ENCODE data around the gene IMP3.

Gene IMP3

DNA sequence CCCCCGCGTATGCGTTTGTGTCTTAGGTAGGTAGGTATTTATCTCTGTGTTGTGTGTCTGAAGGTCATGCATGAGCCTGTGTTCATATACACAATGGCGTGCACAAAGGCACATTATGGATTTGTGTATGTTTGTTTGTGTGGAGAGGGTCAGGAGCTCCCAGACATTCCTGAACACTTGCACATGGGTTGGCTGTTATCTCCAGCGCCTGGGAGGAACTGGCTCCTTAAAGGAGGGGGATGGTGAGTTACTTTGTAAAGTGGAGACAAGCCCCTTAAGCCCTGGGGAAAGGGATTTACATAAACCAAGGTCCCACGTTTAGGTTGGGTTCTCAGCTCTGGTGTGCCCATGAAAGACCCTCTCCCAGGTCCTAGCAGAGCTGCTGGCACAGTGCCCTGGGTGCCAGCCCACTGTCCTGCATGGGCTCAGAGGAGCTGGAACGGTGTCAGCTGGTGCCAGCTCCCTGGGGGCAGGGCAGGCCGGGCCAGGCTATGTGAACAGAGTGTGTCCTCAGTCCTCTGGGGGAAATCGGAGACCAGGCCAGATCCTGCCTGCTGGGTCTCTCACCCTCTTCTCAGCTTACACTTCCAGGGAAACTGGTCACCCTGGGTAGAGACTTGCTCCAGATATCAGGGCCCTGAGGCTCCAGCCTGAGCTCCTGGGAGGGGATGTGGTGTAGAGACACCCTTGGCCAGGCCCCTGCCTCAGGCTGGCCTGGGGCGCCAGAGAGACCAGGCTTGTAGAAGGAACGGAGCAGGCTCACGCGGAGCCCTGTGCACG, 32.8 kb upstream of the IMP3 start:
- no peak for DNase-seq

DNA sequence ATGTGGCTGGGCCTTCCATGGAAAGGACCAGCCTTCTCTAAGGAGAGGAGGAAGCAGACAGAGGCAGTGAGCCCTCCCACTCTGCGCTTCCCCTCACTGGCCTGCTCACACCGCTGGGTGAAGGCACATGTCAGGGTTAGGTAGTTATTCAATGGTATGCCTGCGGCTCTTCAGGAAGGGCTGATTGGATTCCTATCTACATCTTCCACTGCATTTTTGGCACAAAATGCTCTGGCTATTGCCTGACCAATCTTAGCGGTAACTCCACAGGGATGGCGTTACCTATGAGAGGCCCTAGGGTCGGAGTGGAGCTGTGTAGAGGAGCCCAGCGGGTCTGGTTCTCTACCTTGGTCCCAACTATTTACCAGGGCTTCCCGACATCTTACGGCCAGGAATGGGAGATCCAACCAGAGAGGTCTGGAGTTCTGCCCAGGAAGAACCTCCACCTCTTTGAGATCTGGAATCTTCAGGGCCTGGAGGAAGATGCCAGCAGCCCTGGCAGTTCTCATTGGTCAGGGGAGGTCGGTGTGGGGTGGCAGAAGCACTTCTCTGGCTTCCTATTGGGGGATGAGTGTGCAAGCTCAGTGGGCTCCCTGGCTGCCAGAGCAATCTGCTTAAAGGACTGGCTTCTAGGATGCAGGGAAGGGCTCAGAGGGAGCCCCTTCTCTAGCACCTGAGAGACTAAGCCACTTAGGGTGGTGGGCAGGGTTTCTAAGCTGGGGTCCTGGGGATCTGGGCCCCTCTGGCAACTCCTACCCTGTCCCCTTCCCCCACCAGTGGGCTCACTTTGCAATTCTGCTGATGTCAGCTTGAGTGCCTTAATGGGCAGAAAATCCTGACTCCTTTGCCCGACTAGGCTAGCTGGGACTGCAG, 31.9 kb upstream of the IMP3 start:
- DNase-seq = no peak

DNA sequence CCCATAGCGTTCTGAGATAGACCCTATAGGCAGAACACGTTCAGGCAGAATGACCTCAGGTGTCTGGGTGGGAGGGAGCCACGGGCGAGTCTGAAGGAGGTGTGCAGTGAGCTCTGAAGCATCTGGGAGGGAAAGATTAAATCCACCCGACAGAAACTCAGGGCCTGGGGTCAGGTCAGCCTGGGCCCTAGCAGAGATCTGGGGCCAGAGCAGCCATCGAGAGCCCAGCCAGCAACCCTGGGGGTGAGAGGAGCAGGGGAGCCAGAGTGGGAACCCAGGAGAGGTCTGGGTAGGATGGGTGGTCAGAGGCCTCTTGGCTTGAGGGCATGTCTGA, 29.8 kb upstream of the IMP3 start:
- DNase-seq = no peak

DNA sequence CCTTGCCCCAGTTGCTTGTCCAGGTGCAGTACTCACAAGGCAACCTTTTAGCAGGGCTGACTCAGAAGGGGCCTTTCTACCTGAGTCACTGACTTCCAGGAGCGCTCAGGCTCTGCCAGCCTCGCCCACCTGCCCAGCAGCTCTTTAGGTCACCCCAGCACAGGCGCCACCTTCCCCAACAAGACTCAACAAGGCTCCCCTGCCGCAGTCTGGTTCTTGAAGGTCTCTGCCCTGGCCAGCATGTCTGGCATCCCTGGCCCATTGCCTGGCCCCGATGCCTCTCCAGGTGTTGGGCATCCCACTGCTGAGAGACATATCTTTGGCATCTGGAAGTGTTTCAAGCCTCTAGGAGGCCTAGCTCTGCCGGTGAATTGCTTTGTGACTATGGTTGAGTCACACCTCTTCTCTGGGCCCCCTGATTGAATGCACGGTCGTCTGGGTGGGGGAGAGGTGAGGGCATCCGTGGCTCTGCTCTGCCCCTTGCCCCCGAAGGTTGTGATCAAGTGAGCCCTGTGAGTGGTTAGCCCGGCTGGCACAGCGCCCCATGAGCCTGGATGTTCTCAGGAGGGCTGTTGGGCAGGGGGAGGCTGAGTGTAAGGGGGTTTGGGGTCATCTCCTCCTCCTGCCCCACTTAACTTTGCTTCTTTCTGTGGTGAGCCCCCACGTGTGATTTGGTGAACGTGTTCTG, 29.3 kb upstream of the IMP3 start:
- no peak for DNase-seq

DNA sequence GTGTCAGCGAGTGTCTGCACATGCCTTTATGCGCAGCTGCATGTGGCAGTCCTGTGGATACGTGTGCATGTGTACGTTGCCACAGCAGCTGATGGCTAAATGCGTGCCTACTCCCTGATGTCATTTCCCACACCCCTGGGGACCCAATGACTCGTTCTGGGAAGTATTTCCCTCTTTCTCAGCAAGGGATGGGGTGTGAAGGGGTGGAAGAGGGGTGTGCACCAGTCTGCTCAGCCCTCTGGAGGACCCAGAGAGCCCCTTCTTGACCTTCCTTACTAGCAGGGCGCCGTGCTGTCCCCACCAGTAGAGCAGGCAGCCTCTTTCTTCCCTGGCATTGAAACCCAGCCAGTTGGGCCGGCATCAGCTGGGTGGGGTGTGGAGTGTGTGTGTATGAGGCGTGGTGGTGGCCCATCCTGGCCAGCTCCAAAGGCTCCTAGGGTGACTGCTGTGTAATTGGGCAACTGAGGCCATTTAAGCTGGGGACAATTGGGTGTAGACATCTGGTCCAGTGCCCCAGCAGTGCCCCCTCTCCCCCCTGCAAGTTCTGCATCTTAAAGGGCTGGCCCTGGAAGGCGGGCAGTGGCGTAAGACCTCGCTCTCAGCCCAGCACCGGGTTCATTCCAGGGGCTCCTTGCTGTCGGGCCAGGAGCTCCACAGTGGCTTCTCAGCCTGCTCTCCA, 26.9 kb upstream of the IMP3 start:
- DNase-seq = no peak

DNA sequence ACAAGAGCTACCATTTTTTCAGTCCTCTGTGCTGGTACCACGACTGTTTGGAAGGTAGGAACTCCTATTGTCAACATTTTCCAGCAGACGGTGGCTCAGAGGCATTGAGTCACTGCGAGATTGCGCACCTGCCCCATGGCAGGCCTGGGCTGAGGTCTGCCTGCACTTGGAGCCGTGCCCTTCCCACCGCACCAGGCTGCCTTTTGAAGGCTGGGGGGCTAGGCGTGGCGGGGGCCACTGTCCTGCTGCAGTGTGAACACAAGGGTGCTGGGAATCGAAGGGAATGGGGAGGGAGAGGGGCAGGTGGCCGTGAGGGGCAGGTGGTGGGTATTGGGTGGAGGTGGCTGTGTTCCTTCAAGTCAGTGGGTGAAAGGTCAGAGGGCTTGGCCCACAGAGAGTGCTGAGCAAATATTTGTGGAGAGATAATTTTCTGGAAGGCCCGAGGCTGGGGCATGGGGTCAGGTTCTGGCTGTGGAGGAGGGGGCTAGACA, 24.0 kb upstream of the IMP3 start:
- no peak for DNase-seq

DNA sequence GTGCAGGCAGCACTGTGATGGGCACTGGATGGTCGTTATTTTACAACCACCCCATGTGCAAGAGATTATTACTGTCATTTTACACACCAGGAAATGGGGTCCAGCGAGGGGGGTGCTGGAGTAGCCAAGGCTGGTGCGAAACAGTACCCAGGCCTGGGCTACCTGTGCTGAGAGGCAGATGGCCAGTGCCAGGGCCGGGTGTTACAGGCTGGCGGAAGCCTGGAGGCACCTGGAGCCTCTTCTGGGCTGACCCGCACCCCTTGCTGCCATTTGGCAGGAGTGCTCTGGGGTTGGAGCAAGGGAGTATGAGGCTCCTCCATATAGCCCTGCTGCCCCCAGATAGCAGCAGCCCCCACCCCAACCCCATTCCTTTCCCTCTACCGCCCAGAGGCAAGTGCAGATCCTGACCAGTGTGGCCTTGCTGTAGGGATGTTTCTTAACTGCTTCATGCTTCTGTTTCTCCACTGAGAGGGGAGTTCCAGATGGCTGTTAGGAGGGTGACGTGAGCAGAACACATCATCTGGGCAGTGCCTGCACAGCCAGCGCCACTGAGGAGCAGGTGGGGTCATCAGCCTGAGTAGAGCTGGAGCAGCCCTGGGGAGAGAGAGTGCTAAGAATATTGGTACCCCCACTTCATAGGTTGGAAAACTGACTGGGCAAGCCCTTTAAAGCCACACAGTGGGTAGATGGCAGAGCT, 22.9 kb upstream of the IMP3 start:
- DNase-seq = no peak

DNA sequence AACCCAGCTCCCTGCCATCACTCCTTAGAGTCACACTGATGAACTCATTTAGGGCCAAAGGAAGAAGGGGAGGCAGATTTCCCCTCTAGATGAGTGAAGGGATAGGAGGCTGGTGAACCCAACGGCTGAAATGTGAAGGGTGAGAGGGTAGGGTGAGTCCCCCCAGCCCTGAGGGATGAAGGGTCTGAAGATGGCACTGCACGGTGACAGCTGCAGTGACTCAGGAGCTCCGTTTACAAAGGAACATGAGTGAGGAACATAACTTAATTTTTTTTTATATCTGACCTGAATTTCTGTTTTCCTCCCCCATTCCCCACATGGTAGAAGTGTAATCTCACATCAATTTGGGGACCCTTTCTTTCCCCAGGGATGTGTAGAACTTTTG, 21.7 kb upstream of the IMP3 start:
- no peak for DNase-seq

DNA sequence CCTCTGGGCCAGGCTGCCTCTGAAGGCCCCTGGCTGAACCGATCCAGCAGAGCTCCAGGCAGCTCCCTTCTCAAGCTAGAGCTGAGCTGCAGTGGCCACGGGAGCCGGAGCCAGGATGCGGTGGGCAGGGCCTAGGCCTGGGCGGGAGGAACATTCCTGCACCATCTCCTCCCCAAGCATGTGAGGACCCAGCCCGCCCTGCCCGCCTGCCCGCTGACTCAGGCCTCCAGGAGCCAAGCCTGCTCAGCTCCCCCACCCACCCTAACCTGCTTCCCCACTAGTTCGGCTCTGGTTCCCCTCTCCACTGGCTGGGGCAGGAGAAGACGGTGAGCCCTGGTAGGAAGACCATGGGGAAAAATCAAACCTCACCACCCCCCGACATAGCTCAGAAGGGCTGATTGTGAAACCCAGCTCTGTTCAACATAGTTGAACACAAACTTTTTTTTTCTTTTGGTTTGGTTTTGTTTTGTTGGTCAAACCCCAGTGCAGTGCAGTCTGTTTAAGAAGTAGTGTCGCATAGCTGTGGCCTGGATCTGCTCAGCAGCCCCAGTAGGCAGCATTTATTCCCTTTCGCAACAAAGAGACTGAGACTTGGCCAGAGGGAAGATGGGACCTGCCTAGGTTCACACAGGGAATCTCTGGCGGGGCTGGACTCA, 21.2 kb upstream of the IMP3 start:
- DNase-seq = no peak

DNA sequence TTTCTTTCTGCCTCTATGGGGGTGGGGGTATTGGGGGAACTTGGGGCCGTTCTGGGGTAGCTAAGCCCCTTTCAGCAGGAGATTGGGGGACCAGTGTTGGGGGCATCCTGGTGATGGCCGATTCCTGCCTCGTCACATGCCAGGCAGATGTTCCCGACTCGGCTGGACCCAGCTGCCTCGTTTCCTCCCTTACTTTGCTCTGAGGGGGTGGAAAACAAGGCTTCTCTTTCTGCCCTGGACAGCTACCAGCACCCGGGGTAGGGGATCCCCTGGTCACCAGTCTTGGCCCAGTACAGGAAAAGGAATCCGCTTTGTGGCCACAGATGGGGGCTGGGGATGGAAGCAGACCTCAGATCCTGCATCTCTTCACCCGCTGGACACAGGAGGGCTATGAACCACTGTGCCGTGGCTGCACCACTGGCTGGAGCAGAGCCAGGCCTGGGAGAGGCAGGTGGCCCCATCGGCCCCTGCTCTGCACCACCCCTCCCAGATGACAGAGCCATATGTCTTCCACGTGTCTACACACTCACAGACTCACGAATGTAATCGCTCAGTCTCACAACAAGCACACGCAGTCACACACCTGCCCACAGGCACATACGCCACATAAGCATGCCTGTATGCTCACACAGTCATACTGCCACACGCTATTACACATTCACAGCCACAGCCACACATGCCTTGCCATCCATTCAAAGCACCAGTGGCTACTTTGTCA, 20.1 kb upstream of the IMP3 start:
- no peak for DNase-seq

DNA sequence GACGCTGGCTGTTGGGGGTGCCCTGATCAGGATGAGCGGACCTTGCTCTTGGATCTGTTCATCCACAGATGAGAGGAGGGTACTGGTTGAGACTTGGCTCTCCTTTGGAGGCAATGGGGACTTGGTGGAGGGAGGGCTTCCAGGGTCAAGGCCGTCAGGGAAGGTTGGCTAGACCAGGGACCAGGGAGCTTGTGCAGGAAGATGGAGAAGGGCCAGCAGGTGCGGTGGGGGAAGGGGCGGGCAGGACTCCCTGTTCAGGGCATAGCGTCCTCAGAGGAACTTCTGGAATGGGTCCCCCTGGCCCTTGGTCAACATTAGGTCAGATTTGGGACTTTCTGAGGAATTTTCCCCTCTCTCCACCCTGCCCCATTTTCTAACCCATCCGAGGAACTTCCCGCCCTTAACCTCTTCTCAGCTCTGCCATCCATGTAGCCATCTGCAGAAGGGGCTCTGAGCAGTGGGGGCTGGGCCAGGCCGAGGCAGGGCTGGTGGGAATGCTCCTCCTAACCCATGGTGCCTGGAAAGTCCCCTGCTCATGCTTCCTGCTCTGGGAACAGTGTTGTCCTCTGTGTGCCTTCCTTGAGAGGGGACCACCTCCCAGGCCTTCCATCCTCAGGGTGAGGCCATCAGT, 19.2 kb upstream of the IMP3 start:
- DNase-seq = no peak

DNA sequence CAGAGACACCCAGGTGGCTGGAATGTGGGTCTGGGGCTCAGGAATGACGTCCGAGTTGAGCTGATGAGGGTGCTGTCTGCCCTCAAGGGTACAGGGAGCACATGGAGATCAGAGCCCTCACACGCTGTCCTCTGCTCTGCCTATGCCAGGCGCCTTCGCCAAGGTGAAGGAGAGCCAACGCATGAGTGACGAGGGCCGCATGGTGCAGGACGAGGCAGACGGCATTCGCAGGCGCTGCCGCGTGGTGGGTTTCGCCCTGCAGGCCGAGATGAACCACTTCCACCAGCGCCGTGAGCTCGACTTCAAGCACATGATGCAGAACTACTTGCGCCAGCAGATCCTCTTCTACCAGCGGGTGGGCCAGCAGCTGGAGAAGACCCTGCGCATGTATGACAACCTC, 16.8 kb upstream of the IMP3 start:
- no peak for DNase-seq

DNA sequence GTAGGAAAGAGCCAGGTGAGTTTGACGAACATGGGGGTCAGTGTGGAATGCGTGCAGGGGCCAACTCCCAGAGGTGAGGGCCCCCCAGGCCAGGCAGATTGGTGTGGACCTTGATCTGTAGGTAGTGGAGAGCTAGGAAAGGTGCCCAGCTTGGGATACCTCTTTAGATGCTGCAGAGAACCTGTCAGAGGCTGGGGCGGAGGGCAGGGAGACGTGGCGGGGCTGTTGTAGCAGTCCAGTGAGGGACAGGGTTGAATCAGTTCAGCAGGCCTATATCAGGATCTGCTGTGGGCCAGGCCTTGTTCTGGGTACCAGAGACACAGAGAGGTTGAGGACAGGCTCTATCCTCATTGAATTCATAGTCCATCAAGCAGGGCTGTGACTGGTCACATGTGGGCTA, 16.3 kb upstream of the IMP3 start:
- DNase-seq = no peak

DNA sequence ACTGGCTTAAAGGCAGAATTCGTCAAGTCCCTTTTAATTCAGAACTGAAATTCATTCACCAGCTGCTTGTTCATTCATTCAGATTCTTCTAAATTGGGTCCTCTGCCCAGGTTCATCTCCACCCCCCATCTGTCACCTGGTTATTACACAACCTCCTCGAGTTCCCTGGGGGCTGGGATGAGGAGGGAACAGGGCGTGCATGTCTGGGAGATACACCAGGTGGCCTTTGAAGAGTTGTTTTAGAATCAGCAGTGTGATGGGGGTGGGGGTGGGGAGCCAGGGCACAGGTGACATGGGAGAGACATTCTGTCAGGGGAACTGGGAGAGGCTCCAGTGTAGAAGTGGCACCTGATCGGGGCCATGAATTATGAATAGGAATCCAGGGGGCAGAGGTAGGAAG, 15.9 kb upstream of the IMP3 start:
- DNase-seq = no peak

DNA sequence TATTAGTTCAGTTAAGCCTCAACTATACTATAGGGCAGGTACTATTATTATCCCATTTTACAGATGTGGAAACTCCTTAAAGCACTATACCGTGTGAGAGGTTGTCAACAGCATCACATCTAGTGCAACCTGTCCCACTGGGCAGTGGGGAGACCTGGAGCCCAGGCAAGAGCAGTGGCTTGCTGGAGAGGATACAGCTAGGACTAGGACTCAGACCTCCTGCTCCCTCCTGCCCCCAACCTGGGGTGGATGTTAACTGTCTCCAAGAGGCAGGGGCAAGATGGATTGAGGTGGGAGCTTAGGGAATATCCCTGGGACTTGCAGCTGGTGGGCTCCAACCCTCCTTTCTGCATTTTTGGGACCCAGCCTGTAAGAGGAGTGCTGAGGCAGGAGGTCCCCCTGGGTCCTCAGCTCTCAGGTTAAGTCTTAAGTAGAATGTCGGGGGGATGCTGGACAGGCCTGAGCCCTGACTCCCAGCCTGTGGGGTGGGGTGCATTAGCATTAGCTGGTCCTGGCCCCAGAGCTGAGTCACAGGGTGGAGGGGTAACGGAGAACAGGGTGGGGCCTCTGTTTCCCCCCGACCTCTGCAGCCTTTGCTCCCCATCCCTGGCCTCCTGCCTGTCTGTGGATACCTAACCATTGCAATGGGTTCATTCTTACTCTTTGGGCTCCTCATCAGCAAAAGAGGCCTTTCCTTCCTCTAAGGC, 14.3 kb upstream of the IMP3 start:
- DNase-seq = no peak

DNA sequence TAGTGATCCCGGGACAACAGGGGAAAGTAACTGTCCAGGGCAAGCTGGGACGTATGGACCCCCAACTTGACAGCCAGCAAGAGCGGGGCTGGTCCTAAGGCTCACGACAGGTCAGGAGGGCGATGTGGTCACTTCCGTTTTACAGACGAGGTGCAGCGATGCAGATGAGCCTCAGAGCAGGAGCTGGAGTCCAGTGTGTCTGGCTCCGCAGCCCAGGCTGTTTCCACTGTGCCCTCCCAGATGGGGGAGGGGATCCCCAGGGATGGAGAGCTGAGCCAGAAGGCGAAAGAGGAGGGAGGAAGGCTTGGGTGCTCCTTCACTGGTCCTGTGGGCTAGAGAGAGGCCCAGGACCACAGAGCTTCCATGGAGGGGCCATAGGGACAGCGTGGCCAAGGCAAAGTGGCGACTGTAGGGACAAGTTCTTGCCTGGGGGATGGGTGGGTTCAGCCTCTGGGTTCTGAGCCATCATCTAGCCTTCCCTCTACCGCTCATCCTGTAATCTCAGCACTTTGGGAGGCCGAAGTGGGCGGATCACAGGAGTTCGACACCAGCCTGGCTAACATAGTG, 13.4 kb upstream of the IMP3 start:
- DNase-seq = no peak

DNA sequence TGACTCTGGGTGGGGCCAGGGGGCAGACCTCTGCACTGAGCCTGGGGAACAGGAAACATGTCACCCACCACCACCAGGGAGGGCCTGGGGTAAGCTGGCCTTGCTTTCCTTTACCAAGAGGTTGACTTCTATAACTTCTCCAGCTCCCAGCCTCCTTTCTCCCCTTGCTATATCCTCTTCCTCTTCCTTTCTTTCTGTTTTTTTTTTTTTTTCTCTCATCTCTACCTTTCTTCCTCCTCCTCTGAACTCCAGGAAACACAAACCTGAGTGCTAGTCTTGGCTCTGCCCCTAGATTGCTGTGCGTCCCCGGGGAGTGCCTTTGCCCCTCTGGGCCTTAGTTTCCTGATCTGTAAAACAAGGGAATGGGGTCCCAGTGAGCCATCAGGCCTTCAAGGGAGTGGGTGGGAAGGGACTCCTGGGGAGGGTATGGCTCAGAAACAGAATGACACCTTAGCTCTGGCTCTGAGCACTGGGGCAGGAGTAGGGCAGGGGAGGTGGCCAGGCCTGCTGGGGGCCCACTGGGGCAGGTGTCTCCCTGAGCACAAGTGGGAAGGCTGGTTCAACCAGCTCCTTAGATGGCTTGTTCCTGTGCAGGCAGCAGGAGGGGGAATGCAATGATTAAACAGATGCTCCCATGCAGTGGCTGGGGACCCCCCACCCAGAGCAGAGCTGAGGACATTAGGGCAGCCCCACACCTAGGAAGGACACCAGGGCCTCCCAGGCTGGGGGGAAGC, 12.0 kb upstream of the IMP3 start:
- DNase-seq = no peak

DNA sequence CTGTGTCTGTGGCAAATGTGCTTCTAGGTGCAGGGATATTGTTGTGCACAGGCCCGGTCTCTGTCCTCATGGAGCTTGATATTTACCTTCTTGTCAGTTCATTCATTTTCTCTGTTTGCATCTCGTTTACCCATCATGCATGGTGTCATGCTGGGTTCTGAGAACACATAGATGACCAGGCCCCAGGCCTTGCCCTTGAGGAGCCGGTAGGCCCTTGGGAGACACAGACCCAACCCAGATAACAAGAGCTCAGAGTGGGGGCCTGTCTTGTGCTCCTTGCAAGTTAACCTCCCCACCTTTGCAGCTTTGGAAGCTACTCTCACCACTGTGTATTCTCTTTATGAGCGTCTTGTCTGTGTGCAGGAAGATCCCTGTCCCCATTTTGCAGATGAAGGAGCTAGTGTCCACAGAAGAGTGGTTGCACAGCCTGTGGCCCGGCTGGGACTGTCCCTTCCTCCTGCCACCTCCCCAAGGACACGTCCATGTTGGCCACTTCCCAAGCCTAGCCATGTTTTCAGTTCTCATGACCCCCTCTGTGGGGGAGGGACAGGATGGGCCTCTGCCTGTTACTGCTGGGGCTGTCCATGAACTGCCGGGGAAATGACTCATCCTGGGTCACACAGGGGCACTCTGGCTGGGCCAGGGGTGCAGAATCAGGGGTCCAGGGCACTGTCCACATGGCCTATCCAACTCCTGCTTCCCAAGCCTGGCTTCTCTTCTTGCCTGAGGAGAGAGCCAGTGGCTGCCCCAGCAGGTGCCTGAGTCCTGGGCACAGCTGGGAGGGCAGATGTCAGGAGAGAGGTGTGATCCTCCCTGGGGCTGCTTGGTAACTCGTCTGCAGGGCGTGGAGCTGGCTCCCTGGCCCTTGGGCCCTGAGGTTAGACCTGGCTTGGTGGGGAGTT, 11.1 kb upstream of the IMP3 start:
- no peak for DNase-seq
